Pancreas (tissue), 10 donors: ENCODE measurements around the gene MAPKBP1. TPM values are rescaled to one million over a fixed set of nuclear protein-coding genes. Genes with fewer than 3 reads are reported as not detected.

Experiments used
- ATAC-seq, 4 donors: fragments of 200-7000 bp; cut with Tn5 transposase; one replicate each; pipeline versions ENCODE4 v1.8.0 to v1.9.1; 2020; ENCODE audit warnings: mild to moderate bottlenecking in 4 of 4, moderate library complexity in 4 of 4
- DNase-seq, 6 donors: peaks; one replicate each; pipeline ENCODE4 v3.0.0-alpha.2; 2020
- FAIRE-seq: peaks from 2 replicates; lab custom pipeline; 2012; peaks lifted over from hg19 to GRCh38; lab: Jason Lieb, UNC
- H3K27ac ChIP-seq, 4 donors: fragments of 200-600 bp; sonication (generic); 1 replicate in 3 of 4; 2 replicates in 1 of 4; pipeline versions ENCODE4 v1.5.0 to v1.8.0; 2020
- H3K27me3 ChIP-seq, 4 donors: fragments of 200-600 bp; one replicate each; pipeline ENCODE4 v1.8.0; 2021
- H3K36me3 ChIP-seq, 3 donors: fragments of 200-600 bp; sonication (generic) in 1 of 3; one replicate each; pipeline versions ENCODE4 v1.5.0 to v1.8.0; 2020 to 2021
- H3K4me1 ChIP-seq, 3 donors: fragments of 200-600 bp; one replicate each; pipeline ENCODE4 v1.8.0; 2021
- H3K4me3 ChIP-seq, 4 donors: fragments of 200-600 bp; sonication (generic) in 2 of 4; one replicate each; pipeline versions ENCODE4 v1.5.0 to v1.8.0; 2020 to 2021
- H3K9me3 ChIP-seq, 4 donors: fragments of 200-600 bp; one replicate each; pipeline ENCODE4 v1.8.0; 2021
- CTCF ChIP-seq, 4 donors: fragments of 200-600 bp; sonication (generic) in 3 of 4; IDR thresholded peaks; one replicate each; pipeline versions ENCODE4 v1.5.0 to v1.8.0; 2021; ENCODE audit warnings: antibody characterized with exemption in 4 of 4
- WGBS, 2 donors: extraction: QIAGEN DNeasy Blood & Tissue Kit; methylation state at CpG; one replicate each; pipeline ENCODE4 v1.1.7; 2013; 5-methylcytosine and 5-hydroxymethylcytosine counted together
- intact Hi-C, 3 donors: fragments of 100-400 bp; cut with DNase I; formaldehyde crosslinking; loops; one replicate each; pipeline versions ENCODE4 v1.11.1 to v1.14.2; 2022
- polyA plus RNA-seq, 2 donors: library from polyadenylated mRNA; stranded (reverse); fragments of 200-250 nt; gene quantifications; one replicate each; pipeline ENCODE4 v1.2.3, GENCODE V29; 2013
- total RNA-seq, 6 donors: library from RNA; stranded (reverse); fragmentation: NEBNext Ultra II Directional in 4 of 6; extraction: Animal tissue kit (Norgen Biotek cat#: 25700) in 4 of 6; gene quantifications; one replicate each; pipeline versions ENCODE4 v1.2.1 to v1.2.4, GENCODE V29; 2021 to 2023
- donor health status: healthy with polysubstance abuse.
- donor health status: DM: no; HTN: no; CAD: no; lungs with moderate emphysema.
- donor health status: DM: no; HTN: no; CAD: no.
- donor health status: control.
- donor health status: control.
- donor health status: Bipolar disorder and iron deficiency.
- donor health status: DM: yes; HTN: yes; CAD: no.
- donor health status: DM: no; HTN: no; CAD: no.
- donor health status: DM: no; HTN: no; CAD: no.
- donor health status: DM: yes; HTN: yes; CAD: no.

MAPKBP1 gene
- total and polyA plus RNA-seq, 8 donors, result 5.3 to 19.2 (median 8.9) TPM

- Histone ChIP-seq H3K9me3 (no peaks in the 10 kb centered on the region), H3K36me3 (no peaks in the 10 kb centered on the region), H3K4me1 (peaks cover 4 to 7% (median 6%) of the 10 kb centered on the region in 3 donors), H3K27me3 (no peaks in the 10 kb centered on the region), H3K27ac (no peak overlapping the region), H3K4me3 (no peak overlapping the region)
- ATAC-seq, result no peak
- WGBS, 2 donors, result 93% methylated on average over 10 of the region's 10 CpGs
- FAIRE-seq, result no peak
- intact Hi-C loops, result loop anchor here in 1 of 3 donors (5.0 kb wide), 1 partner anchor 35 kb away; no protein-coding TSS in a partner anchor
- TF ChIP-seq CTCF (IDR thresholded peaks at IDR 0.05), result no peak
- no peak for DNase-seq
Observed at GRCh38 chr15:41832208-41832607, 57.9 kb downstream of the MAPKBP1 start.

GRCh38 chr15:41832875-41833274, 58.6 kb downstream of the MAPKBP1 start:
- Histone ChIP-seq H3K27me3 (no peaks in the 10 kb centered on the region), H3K36me3 (no peaks in the 10 kb centered on the region), H3K27ac (no peak overlapping the region), H3K4me1 (peaks cover 0 to 7% (median 6%) of the 10 kb centered on the region in 3 donors), H3K9me3 (no peaks in the 10 kb centered on the region), H3K4me3 (no peak overlapping the region)
- no peak for TF ChIP-seq CTCF (IDR thresholded peaks at IDR 0.05)
- no peak for FAIRE-seq
- DNase-seq, result no peak
- 74 to 83% methylated on average over 3 of the region's 3 CpGs for WGBS, 2 donors
- intact Hi-C loops, result loop anchor here in 1 of 3 donors (5.0 kb wide), 1 partner anchor 34 kb away; no protein-coding TSS in a partner anchor
- ATAC-seq, result no peak

- Histone ChIP-seq H3K36me3 (no peaks in the 10 kb centered on the region), H3K4me3 (no peak overlapping the region), H3K27me3 (no peaks in the 10 kb centered on the region), H3K27ac (no peak overlapping the region), H3K9me3 (no peaks in the 10 kb centered on the region), H3K4me1 (peaks cover 0 to 2% (median under 1%) of the 10 kb centered on the region in 3 donors)
- DNase-seq, result no peak
- no peak for FAIRE-seq
- 94% methylated on average over 3 of the region's 3 CpGs for WGBS, 2 donors
- no peak for TF ChIP-seq CTCF (IDR thresholded peaks at IDR 0.05)
- no peak for ATAC-seq
- intact Hi-C loops, result loop anchor here in 1 of 3 donors (5.0 kb wide), 1 partner anchor 33 kb away; no protein-coding TSS in a partner anchor
Observed at GRCh38 chr15:41834096-41834495, 59.8 kb downstream of the MAPKBP1 start.

GRCh38 chr15:41836073-41836472, 61.8 kb downstream of the MAPKBP1 start:
- no peaks in the 10 kb centered on the region for H3K36me3 ChIP-seq
- no peak for ATAC-seq
- WGBS, 2 donors, result 91 to 95% methylated on average over 6 of the region's 6 CpGs

More at GRCh38 chr15:41836073-41836472, 61.8 kb downstream of the MAPKBP1 start:
- H3K4me3 ChIP-seq, result no peak overlapping the region
- no peaks in the 10 kb centered on the region for H3K9me3 ChIP-seq
- no peak for DNase-seq
- H3K27ac ChIP-seq, result no peak overlapping the region
- FAIRE-seq, result no peak
- TF ChIP-seq CTCF (IDR thresholded peaks at IDR 0.05), result no peak
- H3K27me3 ChIP-seq, result no peaks in the 10 kb centered on the region
- intact Hi-C loops, result no loop called here
- no peaks in the 10 kb centered on the region for H3K4me1 ChIP-seq
